Measurements from ENCODE around the gene HUNK.
"Not testable (repeated sequence)": the region's sequence is repeated elsewhere in the genome, so short reads cannot be mapped to it uniquely, and the experiment has no call there.

HUNK gene

DNA sequence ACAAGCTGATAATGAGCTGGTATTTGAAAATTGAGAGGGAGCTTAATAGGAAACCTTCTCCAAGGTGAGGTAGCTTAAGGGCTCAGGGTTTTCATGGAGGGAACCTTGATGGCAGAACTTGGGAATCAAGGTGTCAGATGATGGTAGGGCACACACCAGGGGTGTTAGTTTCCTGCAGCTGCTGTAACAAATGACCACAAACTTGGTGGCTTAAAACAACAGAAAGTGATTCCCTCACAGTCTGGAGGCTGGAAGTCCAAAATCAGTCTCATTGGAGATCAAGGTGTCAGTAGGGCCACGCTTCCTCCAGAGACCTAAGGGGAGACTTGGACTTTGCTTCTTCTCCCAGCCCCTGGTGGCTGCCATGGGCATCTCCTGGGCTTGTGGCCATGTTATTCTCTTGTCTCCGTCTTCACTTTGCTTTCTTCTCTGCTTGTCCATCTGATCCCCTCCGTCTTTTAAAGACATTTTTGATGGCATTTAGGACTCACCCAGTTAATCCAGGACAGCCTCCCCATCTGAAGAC, 45.5 kb downstream of the HUNK start:
- in situ Hi-C loops (cut with MboI; ENCODE audit: low sequenced_read_pairs), result no loop called here

DNA sequence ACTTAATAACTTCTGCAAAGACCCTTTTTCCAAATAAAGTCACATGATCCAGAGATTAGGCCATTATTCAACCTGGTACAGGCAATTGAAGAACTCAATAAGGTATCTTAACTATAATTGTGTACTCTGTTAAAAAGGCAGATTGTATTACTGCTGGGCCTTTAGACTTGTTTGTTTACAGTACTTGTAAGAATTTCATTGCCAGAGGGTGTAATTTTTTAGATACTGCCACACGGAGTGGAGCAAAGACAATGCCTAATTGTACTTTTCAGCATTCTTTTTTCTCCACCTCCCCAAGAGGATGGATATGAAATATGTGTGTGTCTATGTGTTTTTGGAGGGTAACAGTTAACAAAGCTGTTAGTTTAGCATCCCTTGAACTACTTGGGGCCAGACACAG, 47.5 kb downstream of the HUNK start:
- in situ Hi-C loops (cut with MboI; ENCODE audit: low sequenced_read_pairs), result no loop called here

- in situ Hi-C loops (cut with MboI; ENCODE audit: low sequenced_read_pairs), result no loop called here
Observed at GRCh38 chr21:31921079-31921478, 48.3 kb downstream of the HUNK start.

DNA sequence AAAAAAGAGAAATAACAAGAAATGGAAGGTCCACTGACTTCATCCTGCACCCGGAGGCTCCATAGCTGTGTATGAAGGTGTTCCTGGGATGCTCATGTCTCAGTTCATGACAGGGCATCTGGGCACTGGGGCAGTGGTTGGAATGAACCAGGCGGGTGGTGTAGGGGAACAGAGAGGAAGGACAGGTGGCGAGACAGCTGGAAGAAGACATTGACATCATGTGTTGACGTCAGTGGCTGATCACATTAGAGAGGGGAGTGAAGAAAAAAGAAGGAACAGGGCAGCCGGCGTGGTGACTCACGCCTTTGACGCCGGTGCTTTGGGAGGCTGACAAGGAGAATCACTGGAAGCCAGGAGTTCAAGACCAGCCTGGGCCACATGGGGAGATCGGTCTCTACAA, 50.1 kb downstream of the HUNK start:
- in situ Hi-C loops (cut with MboI; ENCODE audit: low sequenced_read_pairs), result no loop called here

DNA sequence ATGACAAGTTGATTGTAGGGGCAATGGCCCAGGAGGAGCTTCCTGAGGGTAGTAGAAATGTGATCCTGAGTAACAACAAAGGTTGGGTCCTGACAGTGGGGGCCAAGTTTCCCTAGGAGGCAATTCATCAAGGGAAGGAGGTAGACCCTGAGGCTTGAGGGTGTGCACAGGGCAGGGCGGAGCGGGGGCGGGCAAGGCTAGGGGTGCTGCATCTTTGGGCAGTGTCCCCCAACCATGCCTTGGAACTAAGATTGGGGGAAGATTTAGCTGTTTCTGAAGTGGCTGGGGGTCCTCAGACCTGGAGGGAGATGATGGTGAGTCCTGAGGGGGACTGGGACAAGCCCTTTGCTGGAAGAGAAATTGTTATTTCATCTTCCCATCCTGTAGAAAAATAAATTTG, 50.9 kb downstream of the HUNK start:
- in situ Hi-C loops (cut with MboI; ENCODE audit: low sequenced_read_pairs), result no loop called here

DNA sequence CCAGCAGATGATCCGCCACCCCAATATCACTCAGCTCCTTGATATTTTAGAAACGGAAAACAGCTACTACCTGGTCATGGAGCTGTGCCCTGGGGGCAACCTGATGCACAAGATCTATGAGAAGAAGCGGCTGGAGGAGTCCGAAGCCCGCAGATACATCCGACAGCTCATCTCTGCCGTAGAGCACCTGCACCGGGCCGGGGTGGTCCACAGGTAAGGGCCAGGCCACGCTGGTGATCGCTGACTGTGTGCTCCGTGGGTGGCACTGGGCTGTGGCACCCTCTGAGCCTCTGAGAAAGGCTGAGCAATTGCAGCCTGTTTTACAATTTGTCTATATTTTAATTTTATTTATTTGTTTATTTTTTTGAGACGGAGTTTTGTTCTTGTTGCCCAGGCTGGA, 51.7 kb downstream of the HUNK start:
- in situ Hi-C loops (cut with MboI; ENCODE audit: low sequenced_read_pairs), result no loop called here

DNA sequence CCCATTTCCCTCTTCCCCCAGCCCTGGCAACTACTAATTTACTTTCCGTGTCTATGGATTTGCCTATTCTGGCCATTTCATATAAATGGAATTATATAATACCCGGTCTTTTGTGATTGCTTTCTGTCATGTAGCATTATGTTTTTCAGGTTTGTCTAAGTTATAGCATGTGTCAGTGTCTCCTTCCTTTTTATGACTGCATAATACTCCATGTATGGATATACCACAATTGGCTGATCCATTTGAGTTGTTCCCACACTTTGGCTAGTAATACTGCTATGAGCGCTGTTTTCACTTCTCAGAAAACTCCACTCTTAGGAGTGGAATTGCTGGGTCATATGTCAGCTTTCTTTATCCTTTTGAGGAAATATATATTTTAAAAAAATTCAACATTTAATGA, 53.7 kb downstream of the HUNK start:
- in situ Hi-C loops (cut with MboI; ENCODE audit: low sequenced_read_pairs), result no loop called here

GRCh38 chr21:31927689-31928353, 55.0 kb downstream of the HUNK start:
- in situ Hi-C loops (cut with MboI; ENCODE audit: low sequenced_read_pairs), result no loop called here

DNA sequence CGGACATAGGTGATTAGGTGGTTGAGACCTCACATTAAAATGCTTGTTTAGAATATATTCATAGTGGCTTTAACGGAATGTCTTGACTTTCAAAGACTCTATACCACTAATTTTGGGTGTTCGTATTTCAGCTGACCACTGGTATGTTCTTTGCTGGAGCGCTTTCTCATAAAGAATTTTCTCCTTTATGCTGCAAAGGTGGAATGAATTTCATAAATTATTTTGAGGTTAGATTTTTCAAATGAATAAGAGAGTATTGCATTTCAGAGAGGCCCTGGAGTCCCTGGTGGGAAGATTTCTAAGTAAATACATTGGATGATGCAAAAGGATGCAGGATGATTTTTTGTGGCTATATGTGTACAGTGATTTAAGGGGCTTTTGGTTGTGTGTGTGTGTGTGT, 55.8 kb downstream of the HUNK start:
- in situ Hi-C loops (cut with MboI; ENCODE audit: low sequenced_read_pairs), result no loop called here

DNA sequence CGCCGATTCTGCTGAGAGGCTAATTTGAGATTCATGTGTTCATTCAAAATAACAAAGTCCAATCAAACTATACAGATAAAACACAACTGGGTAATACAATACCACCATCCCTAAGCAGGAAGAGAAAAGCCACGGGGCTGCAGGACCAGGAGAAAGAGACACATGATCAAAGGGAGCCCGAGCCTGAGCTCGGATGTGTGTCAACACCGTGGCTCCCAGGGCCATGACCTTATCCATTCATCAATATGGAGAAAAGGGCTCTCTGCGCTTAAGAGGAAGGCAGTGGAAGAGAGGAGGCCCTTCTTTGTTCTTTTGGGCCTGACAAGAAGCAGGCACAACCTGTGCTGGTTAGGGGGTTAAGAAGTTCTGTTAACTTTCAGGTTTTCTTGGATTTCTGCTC, 56.7 kb downstream of the HUNK start:
- in situ Hi-C loops (cut with MboI; ENCODE audit: low sequenced_read_pairs), result no loop called here

DNA sequence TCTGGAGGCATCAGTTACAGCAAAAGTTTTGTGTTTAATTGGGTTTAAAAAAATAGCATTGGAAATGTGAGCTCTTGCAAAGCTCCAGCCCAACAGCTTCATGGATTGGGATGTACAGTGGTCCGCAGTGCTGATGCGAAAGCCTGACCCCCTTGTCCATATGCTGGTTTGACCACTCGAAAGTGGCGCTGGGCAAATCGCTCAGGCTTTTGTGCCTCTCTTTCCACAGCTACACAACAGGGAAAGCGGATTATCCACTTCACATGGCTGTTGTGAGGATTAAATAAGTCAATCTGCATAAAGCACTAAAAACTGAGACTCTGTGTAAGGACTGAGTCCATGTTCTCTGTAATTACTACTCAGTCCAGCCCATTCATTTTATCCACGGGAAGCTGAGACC, 57.2 kb downstream of the HUNK start:
- in situ Hi-C loops (cut with MboI; ENCODE audit: low sequenced_read_pairs), result no loop called here

GRCh38 chr21:31931644-31932469, 59.0 kb downstream of the HUNK start:
- in situ Hi-C loops (cut with MboI; ENCODE audit: low sequenced_read_pairs), result no loop called here

DNA sequence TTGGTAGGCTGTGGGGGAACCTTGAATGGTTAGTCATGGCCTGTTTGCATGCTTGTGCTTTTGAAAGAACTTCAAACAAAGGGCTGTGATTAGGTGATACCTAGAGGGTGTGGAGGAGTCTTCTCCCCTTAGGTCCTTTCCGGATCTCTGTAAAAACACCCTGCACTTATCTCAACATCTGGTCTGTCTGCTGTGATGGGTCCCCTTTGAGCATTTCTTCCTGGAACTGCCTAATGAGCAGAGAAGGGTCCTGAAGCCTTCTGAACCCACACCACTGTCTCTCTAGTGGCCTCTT, 59.6 kb downstream of the HUNK start:
- in situ Hi-C loops (cut with MboI; ENCODE audit: low sequenced_read_pairs), result no loop called here

DNA sequence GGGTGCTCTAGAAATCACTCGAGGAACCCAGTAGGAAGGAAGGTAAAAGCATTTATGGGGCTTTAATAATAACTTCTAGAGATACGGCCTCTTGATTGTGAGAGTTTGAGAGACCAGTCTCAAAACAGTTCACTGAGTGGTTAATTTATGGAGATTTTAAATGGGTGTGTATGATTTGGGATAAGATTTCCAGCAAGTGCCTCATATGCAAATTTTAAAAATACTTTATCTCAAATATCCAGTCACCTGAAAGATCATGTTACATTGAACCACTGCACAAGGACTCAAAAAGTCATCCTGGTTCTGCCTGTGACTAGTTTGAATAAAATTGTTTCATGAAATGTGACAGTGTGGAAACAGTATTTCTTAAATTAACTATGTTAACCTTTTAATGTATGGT, 64.5 kb downstream of the HUNK start:
- in situ Hi-C loops (cut with MboI; ENCODE audit: low sequenced_read_pairs), result no loop called here

DNA sequence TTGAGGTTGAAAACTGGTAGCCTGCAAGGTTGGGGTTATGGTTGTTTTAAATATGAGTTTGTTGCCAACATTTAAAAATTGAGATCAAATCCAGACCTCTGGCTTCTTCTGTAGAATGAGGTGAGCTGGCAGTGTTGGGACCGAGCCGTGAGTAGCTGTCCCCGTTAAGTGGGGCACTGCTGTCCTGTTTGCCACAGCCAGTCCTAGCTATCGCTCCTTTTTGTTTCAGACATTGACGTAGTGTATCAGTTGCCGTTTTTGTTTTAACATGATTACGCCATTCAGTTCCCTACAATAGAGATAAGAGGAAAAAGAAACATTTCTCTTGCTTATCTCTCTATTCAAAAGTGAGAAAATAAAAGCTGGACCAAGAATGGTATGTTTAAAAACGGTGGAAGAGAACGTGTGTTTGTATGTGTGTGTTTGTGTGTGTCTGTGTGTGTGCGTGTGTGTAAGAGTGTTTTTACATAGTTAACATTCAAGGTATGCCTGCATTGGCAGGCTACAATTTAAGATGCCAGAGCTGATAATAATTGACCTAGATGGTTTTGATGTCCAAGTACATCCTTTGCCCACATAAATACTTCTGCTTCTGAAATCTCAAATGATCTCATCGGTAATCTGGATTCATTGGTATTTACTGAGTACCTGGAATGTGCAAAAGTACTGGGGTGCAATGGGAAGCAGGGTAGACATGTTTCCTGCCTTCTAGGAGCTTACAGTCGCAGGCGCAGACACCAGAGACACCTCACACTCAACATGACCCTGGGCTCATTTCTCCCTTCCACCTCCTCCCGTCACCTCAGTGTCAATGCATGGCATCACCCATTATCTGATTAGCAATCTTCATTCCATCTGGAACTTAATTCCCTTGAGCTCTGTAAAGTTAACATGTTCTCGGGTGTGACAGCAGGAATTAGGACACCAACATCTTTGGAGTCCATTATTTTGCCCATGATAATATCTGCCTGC, 65.8 kb downstream of the HUNK start:
- in situ Hi-C loops (cut with MboI; ENCODE audit: low sequenced_read_pairs), result no loop called here

GRCh38 chr21:31941694-31942093, 68.9 kb downstream of the HUNK start:
- in situ Hi-C loops (cut with MboI; ENCODE audit: low sequenced_read_pairs), result no loop called here

DNA sequence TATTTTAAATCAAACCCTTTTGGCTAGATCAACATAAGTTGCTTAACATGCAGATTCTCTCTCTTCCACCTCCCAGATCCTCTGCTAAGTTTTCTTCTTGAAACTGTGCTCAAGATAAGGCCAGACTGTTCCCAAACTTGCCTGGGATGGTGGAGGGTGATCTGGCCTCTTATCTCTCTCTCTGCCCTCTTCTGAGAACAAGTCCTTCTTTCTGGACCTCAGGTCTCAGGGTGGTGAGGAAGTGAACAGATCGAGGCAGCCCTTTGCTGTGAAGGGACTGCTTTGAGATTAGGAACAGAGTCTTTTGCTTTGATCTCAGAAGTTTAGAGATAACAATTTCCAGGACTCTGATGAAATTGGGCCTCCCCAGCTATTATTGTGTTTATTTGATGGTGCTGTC, 70.7 kb downstream of the HUNK start:
- in situ Hi-C loops (cut with MboI; ENCODE audit: low sequenced_read_pairs), result no loop called here

DNA sequence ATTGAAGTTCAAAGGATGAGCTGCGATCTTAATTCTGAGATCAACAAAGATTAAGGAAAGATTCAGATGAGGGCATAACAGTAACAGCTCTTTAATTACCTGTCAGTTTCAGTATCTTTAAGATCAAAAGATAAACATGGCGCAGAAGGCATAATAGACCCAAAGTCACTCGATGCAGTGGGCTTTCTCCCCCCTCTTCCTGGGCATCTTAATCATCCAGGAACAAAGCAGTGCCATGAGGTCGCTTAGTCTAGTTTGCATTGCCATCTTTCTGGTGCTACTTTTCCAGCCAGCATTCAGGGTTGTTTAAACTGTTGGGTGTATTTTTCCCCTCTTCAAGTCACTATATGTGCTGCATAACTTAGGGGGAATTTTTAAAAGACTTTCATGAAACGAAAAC, 72.3 kb downstream of the HUNK start:
- in situ Hi-C loops (cut with MboI; ENCODE audit: low sequenced_read_pairs), result no loop called here

- in situ Hi-C loops (cut with MboI; ENCODE audit: low sequenced_read_pairs), result no loop called here
Observed at GRCh38 chr21:31945546-31945945, 72.7 kb downstream of the HUNK start.

DNA sequence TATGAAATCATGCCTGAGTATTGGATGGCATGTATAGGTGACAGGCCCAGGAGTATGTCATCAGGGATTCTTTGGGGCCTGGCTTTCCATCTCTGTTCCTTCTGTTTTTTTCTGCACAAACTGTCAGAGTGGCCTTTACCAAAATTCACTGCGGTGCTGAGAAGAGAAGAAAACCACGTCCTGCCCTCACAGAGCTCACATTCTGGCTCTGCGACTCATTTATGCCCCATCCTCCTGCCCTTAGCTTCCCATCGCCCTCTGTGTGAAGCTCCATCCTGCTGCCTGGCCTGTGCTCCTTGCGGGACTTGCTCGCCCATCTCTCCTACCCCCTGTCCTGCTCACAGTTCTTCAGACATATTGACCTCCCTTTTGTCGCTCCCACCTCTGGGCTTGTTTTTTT, 73.4 kb downstream of the HUNK start:
- in situ Hi-C loops (cut with MboI; ENCODE audit: low sequenced_read_pairs), result no loop called here

GRCh38 chr21:31946876-31947550, 74.2 kb downstream of the HUNK start:
- in situ Hi-C loops (cut with MboI; ENCODE audit: low sequenced_read_pairs), result not testable (repeated sequence)

Data from HL-60/S4 treated with phorbol 12-myristate 13-acetate at 8.2 ng/mL for 4 days and 3 days (cell line).